Measurements from ENCODE around the gene KRTAP10-1.

KRTAP10-1 gene

DNA sequence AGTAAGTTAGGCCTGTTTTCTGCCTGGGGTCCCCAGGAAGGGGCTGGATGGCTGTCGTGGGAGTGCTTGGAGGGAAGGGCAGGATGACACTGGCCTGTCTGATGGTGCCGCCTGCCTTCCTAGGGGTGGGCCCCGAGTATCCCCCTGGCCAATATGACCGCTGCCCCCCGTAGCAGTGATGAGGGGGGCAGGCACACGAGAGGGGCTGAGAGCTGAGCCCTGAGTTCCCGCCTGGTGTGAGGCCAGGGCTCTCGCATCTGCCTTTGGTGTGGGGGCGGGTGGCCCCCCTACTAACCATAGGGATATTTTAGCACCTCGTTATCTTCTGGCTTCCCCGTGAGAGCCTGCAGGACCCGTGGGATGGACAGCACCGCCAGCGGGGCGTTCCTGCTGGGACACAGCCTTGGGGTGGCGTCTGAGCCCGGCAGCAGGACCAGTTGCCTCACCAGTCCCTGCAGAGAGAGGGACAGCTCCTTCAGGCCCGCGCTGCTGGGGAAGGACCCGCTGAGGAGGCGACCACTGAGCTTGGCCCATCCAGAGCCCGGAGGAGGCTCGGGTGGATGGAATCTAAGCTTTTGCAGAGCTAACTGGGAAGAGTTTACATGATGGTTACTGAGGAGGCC lies 10.4 kb downstream of the KRTAP10-1 start:
- DNase-seq: no peak

DNA sequence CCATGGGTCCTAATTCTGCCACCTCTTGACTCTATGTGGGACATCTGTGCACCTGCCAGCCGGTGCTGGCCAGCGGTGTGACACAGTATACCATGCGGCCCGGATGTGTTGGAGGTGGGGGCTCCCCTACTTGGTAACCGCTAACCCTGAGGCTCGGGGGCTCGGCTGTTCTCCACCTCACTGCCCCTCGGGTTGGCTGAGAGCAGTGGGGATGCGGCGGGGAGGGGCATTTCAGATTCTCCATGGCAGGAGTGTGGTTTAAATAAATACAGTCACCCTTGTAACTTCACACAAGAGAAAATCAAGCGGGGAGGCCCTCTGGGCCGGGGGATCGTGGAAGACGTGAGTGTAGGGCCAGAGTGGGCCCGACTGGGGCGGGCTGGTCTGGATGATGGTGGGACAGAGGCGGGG lies 11.0 kb downstream of the KRTAP10-1 start:
- no peak for DNase-seq

DNA sequence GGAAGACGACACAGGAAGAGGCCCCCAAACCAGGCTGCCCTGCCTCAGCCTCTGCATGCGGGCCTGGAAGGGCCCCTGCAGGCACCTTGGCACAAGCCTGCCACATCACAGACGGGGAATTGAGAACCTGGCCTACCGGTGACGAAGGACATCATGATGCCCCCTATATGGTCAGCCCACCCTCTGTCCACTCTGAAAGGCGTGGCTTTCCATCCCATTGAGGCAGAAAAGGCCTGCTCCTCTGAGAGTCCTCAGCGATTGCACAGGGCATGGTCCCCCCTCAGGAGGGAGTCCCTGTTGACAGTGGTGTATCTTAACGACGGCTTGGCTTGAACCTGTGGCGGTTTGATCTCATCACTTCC lies 11.4 kb downstream of the KRTAP10-1 start:
- DNase-seq: no peak

DNA sequence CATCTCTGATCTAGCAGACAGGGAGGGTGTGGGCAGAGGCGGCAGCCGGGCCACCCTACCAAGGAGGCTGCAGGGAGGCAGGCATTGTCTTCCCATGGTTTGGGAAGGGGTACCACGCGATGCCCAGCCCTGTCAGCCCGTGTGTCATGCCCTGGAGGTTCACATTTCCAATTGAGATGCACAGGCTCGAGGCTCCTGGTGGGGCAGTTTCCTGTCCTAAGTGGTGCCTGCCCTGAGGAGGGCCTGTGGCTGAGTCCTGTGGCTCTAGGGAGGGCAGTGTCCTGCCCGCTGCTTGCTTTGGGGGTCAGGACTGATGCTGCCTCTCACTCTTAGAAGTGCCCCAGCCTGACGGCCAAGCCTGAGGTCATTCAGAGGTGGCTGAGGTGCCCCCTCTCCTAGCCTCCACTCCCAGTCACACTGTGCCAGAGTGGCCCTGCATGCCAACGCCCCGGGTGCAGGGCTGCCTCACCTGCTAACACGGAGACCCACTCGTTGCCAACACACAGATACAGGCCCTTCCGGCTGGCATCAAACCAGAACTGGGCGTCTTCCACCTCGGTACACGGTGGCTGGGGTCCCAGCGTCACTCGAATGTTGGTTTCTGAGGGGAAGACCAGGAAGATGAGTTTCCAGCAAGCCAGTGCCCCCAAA lies 11.9 kb downstream of the KRTAP10-1 start:
- no peak for DNase-seq

DNA sequence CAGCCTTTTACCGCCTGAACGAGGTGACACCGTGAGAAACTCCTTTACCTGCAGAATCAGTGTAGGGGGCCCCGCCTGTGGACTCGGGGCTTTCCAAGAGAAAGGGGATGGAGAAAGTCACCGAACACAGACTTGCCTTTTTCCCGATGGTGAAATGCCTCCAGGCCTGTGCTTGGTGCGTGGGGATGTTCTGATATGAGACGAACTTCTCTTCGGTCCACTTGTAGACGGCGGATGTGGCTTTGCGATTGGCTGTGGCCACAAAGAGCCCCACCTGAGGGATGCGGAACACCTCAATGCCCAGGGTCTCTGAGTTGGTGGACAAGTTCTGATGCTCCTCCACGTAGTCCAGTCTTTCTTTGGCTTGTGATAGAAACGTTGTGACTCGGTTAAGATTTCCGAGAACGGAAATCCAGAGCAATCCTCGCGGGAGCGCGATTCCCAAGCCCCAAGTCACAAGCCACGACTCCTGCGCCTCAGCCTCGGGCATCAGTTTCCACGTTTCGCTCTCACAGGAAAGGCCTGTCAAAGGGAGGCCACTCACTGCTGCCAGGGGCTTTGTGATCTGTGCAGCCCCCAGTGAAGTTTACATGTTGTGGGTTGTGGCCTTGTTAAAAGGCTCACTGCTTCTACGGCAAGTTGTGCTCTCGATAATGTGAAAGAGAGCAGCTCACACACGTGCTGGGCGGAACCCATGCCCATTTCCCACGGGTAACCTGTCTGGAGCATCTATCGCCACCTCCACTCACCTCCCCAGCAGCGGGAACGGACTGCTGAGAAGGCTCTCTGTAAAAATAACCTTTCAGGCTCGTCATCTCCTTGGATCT lies 12.6 kb downstream of the KRTAP10-1 start:
- no peak for DNase-seq

DNA sequence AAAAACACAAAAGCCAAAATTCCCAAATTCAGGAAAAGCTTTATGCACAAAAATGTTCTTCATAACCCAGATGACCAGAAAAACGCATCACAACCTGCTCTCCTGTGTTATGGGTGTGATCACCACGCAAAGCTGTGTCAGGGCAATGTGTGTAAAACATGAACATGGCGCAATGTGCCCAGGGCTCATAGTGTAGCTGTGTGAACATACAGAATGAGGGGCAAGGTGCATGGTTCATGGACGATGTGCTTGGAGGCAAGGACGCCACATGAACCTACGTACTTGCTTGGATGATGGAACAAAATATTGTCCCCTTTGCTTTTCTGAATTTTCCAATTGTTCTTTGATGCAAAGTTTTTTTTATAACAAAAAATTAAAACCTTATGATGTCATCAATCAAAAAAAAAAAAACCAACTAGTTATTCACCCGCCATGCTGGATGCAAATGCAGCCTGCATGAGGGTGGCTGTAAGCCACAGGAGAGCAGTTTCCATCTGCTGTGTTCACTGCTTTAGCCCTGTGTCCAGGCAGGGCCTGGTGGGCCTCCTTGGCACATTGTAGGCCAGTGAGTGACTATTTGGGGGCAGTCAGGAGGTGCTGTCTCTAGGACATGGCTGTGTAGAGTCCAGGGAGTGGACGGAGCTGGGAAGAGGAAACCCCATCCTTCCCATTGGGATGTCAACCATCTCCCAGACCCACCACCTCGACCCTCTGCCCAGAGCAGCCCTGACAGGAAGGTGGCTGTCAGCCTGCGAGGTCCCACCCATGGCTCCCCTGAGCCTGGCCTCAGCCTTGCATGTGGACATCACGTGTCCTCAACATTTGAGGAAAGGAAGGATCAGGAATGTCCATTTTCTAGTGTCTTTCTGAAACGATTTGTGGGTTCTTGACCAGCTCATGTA lies 13.6 kb downstream of the KRTAP10-1 start:
- no peak for DNase-seq

DNA sequence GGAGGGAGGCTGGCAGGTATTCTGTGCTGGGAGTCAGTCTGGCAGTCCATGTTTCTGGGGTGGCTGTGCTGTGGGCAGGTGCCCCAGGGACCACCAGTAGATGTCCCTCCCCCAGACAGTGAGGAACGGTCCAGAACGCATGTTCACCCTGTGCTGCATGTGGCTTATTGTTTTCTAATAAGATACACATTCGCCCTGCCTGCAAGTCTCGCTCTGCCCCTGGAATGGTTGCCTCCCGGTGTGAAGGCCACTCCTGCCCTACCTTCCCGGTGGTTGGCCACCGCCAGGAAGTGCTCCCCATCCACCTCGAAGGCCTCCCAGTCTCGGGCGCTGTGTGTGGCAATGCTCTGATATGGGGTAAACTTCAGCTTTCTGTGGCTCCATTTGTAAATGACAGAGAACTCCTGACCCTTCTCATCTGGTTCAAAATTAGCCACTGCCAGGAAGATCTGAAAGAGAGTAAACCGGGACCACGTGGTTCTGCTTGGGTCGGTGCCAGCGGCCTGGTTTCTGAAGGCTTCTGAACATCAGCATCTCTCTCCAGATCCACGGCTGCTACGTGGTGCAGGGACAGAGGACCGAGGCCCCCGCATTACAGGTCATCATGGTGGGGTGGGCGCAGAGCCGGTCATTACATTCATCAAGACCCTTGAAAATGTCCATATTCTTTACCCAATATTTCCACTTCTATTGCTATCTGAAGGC lies 14.5 kb downstream of the KRTAP10-1 start:
- DNase-seq: no peak

DNA sequence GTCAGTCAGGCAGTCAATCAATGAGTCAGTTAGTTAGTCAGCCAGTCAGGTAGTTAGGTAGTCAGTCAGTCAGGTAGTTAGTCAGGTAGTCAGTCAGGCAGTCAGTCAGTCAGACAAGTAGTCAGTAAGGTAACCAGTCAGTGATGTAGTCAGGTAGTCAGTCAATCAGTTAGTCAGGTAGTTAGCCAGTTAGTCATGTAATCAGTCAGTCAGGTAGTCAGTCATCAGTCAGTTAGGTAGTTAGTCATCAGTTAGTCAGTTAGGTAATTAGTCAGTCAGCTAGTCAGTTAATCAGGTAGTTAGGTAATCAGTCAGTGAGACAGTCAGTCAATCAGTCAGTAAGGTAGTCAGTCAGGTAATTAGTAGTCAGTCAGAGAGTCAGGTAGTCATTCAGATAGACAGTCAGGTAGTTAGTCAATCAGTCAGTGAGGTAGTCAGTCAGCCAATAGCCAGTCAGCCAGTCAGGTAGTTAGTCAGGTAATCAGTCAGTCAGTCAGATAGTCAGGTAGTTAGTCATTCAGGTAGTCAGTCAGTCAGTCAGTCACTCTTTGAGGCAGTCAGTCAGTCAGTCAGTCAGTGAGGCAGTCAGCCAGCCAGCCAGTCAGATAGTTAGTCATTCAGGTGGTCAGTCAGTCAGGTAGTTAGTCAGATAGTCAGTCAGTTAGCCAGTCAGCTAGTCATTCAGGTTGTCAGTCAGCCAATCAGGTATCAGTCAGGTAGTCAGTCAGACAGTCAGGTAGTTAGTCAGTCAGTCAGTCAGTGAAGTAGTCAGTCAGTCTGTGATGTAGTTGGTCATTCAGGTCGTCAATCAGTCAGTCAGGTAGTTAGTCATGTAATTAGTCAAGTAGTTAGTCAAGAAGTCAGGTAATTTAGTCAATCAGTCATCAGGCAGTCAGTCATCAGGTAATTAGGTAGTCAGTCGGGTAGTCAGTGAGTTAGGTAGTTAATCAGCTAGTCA lies 15.3 kb downstream of the KRTAP10-1 start:
- DNase-seq: no peak

DNA sequence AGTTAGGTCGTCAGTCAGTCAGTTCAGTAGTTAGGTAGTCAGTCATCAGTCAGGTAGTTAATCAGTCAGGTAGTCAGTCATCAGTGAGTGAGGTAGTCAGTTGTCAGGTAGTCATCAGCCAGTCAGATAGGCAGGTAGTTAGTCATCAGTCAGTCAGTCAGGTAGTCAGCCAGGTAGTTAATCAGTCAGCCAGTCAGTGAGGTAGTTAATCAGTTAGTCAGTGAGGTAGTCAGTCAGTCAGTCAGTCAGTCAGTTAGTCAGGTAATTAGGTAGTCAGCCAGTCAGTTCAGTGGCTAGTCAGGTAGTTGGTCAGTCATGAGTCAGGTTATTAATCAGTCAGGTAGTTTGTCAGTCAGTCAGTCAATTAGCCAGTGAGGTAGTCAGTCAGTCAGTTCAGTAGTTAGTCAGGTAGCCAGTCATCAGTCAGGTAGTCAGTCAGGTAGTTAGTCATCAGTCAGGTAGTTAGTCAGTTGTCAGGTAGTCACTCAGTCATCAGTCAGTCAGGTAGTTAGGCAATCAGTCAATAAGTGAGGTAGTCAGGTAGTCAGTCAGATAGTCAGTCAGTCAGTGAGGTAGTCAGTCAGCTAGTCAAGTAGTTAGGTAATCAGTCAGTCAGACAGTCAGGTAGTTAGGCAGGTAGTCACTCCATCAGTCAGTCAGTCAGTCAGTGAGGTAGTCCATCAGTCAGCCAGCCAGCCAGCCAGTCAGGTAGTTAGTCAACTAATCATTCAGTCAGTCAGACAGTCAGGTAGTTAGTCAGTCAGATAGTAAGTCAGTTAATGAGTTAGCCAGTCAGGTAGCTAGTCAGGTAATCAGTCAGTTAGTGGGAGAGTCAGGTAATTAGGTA lies 16.2 kb downstream of the KRTAP10-1 start:
- no peak for DNase-seq

DNA sequence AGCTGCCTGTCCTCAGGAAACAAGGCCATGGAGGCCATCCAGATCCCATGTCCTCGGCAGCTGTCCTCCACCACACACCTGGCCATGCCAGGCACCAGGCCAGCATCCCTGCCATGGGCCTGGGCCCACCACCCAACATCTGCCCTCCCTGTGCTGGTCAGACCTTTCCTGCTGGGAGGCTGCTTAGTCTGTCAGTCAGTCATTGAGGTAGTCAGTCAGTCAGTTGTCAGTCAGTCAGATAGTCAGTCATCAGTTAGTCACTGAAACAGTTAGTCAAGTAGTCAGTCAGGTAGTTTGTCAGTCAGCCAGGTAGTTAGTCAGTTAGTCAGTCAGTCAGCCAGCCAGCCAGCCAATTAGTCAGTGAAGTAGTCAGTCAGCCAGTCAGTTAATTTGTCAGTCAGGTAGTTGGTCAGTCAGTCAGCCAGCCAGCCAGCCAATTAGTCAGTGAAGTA lies 17.2 kb downstream of the KRTAP10-1 start:
- DNase-seq: no peak

DNA sequence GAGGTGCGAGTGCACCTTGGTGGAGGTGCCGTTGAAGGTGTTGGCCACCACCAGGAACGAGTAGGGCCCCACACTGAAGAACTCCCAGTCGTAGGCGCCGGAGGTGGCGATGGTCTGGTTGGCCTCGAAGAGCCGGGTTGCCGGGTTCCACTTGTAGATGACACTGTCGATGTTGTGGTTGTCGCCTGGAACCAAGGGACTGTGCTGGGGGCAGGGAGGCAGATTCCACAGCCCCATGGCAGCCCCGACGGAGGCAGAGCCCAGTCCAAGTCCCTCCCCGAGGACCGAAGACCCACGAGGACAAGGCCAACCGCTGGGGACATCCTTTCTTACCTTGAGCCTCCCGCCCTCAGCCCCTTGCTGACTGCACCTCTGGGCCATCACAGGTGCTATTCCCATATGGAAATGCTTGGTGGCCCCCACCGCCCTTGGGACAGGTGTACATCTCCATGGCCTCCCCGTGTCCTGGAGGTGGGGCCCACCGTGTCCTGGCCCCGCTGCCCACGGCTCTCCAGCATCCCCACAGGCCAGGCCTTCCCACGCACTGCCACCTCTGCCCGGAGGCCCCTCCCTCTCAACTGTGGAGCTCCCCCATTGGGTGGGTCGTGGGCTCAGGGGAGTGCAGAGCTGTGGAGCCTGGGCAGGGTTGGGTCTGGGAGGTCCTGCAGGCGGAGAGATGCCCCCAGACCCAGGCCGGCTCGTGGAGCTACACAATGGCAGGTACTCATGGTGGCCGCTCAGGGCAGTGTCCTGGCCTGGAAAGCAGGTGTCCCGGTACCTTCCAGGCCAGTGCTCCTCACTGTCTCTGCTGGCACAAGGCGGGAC lies 17.9 kb downstream of the KRTAP10-1 start:
- no peak for DNase-seq

DNA sequence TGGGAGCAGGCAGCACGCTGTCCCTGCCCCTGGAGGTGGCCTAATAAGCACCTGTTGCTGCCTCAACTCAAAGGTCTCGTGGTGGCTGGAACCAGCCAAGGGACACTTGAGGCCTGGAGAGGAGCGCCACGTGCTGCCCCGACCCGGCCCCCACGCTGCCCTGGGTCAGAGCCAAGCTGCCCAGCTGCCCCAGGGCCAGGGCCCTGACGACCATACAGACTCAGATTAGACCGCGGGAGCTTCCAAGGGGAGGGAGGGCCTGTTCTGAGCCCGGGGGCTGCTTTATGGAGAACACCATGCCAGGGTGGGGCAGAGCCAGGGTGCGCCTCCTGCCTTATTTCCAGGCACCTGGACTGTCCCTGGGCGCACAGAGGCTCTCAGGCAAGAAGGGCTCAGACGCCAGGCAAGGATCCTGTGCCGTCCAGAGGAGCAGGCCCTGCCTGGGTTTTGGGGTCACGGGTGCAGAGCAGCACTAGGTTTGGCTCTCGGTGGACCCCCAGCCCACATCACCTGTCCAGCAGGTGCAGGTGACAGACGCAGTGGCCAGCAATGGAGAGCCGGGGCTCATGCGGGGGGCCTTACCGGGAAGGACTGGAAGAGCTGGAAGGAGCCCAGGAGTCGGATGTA lies 18.6 kb downstream of the KRTAP10-1 start:
- no peak for DNase-seq

DNA sequence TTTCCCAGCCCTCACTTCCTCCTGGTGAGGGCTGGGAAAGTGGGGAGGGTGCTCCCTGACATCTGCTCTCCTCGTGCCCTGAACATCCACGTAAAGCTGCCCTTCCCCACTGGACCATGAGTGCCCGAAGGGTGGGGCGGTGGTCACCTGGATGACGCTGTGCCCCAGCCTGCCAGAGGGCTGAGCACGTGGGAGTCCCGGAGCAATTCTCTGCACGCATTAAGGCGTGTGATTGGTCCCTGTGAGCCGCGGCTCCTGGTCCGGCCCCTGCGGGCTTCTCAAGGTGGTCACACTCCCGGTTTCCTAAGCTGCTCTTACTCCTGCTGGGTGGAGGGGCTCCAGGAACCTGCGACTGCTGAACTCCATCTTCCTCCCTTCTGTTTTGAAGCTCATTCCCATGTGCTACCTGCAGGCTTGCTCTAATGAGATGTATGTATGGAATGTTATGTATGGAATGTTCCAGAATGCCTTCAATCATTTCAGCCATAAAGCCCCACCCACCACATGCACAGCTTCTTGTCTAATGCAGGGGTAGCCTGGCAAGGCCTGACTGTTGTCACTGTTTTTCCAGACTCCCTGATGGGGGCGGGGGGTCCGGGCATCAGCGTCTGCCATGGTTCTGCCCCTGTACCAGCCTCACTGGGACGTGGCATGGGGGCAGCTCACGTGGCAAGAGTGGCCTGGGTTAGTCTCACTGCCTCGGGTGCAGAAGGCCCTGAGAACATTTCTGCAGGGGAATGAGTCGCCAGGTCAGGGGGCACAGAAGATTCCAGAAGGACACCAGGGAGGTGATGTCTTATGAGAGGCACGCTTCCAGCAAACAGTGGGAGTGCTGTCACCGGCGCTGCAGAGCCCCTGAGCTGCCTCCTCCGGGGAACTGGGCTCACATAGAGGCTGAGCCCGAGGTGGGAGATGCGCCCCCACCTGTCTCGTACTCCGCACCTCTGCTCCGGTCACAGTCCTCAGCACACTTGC lies 19.4 kb downstream of the KRTAP10-1 start:
- no peak for DNase-seq

DNA sequence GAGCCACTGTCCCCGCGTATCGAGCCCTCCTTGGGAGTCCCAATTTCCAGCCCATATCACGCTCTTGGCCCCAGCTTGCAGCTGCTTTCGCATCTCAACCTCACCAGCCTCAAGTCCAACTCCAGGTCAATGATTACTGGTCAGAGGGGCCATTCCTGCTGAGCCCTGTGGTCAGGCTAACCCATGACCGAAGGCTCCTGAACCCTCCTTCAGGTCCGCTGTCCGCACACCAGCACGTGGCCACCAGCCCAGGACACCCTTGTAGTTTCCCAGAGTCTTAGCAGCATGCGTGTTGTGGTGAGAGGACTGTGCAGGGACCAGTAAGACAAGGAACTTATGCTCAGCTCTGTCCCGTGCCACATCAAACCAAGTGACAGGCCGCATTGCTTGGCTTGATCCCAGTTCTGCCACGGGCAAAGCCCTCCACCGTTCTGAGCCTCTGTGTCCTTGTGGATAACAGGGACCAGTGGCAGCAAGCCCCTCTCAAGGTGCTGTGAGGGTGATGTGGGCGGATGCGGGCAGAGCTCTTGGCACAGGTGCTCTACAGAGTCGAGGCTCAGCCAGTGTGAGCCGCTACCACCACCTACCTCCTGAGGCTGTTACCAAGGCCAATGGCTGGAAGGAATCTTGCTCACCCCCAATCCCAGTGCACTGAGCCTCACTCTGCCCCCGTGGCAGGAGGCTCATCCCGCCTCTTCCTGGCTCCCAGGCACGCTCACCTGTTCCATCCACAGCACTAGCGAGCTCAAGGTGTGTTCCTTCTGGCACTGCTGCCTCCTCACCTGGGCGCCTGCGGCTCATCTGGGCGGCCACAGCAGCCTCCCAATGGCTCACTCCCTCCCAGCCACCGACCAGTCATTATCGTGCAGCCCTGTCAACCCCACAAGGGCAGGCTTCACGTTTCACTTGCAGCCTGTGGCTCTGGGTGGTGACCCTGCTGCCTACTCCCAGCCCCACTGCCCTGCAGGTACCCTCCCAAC lies 20.4 kb downstream of the KRTAP10-1 start:
- DNase-seq: no peak

DNA sequence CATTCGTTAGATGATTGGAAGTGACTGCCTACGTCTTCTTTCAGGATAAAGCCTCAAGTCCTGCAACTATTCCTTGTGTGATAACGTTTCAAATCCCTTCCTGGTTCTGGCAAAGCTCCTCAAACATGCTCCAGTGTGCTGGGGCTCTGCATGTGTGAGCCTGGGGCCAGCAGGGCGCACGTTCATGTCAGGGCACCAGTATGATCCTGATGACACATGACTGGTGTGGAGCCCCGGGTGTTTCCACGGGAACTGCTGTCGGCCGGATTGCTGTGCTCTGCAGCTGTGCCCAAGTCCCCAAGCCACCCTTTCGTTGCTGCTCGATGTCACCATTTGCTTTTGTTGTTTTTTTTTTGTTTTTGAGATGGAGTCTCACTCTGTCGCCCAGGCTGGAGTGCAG lies 21.3 kb downstream of the KRTAP10-1 start:
- no peak for DNase-seq
